Neuronal stem cell (in vitro differentiated cells): ENCODE measurements around the gene KLHL24.

Source experiments
- DNase-seq: peaks from one replicate; pipeline ENCODE4 v3.0.0-alpha.2; 2013; ENCODE audit warnings: low spot score
- H2AFZ ChIP-seq: one replicate; pipeline ENCODE4 v1.6.1; 2013; ENCODE audit warnings: mild to moderate bottlenecking, low read length, inconsistent platforms
- H2AK5ac ChIP-seq: 2 replicates; pipeline ENCODE4 v1.6.1; 2013; ENCODE audit warnings: low read depth, mild to moderate bottlenecking, inconsistent platforms, low read length, moderate library complexity, mixed read lengths
- H2BK120ac ChIP-seq: 2 replicates; pipeline ENCODE4 v1.6.1; 2013; ENCODE audit warnings: low read depth, mild to moderate bottlenecking, inconsistent platforms, low read length, moderate library complexity, mixed read lengths
- H2BK12ac ChIP-seq: one replicate; pipeline ENCODE4 v1.6.1; 2013; ENCODE audit warnings: low read length, inconsistent platforms
- H2BK15ac ChIP-seq: 2 replicates; pipeline ENCODE4 v1.6.1; 2013; ENCODE audit warnings: mild to moderate bottlenecking, low read length, inconsistent platforms, mixed read lengths
- H2BK5ac ChIP-seq: one replicate; pipeline ENCODE4 v1.6.1; 2013; ENCODE audit warnings: inconsistent platforms, mild to moderate bottlenecking, low read length, moderate library complexity
- H3K14ac ChIP-seq: one replicate; pipeline ENCODE4 v1.6.1; 2013; ENCODE audit warnings: low read length, inconsistent platforms
- H3K18ac ChIP-seq: 2 replicates; pipeline ENCODE4 v1.6.1; 2013; ENCODE audit warnings: low read length, inconsistent platforms
- H3K23ac ChIP-seq: 2 replicates; pipeline ENCODE4 v1.6.1; 2013; ENCODE audit warnings: low read depth, mild to moderate bottlenecking, mixed read lengths, low read length, inconsistent platforms; ENCODE audit not compliant: poor library complexity
- H3K27ac ChIP-seq: replicated peaks from 3 replicates; pipeline ENCODE4 v1.5.1; 2013; ENCODE audit warnings: low read length, inconsistent platforms
- H3K27me3 ChIP-seq, 3 experiments: 2 replicates each; pipeline ENCODE4 v1.6.1; 2013; ENCODE audit warnings: low read length in 3 of 3, mild to moderate bottlenecking in 2 of 3, inconsistent platforms in 1 of 3, low read depth in 1 of 3, mixed read lengths in 1 of 3, moderate library complexity in 1 of 3; ENCODE audit not compliant: control insufficient read depth in 3 of 3, insufficient read depth in 3 of 3
- H3K36me3 ChIP-seq, 2 donors: replicated peaks in 1 of 2; 2 replicates each; pipeline ENCODE4 v1.6.1; 2013; ENCODE audit warnings: low read length in 2 of 2; ENCODE audit not compliant: control insufficient read depth in 2 of 2, insufficient read depth in 2 of 2
- H3K4ac ChIP-seq: 2 replicates; pipeline ENCODE4 v1.6.1; 2013; ENCODE audit warnings: inconsistent platforms, mild to moderate bottlenecking, low read length, moderate library complexity
- H3K4me1 ChIP-seq, 2 donors: 1 replicate in 1 of 2; 2 replicates in 1 of 2; pipeline ENCODE4 v1.6.1; 2013; ENCODE audit warnings: low read length in 2 of 2, low read depth in 1 of 2; ENCODE audit not compliant: control insufficient read depth in 2 of 2, insufficient read depth in 1 of 2
- H3K4me2 ChIP-seq: one replicate; pipeline ENCODE4 v1.6.1; 2013; ENCODE audit warnings: mild to moderate bottlenecking, low read length, inconsistent platforms; ENCODE audit not compliant: insufficient read depth, poor library complexity, severe bottlenecking
- H3K4me3 ChIP-seq, 2 donors: 2 replicates each; pipeline ENCODE4 v1.5.1; 2013; ENCODE audit warnings: low read length in 2 of 2, mild to moderate bottlenecking in 2 of 2, inconsistent platforms in 1 of 2, moderate library complexity in 1 of 2
- H3K79me1 ChIP-seq: one replicate; pipeline ENCODE4 v1.6.1; 2013; ENCODE audit warnings: low read depth, mild to moderate bottlenecking, inconsistent platforms, low read length, moderate library complexity
- H3K9ac ChIP-seq: one replicate; pipeline ENCODE4 v1.6.1; 2013; ENCODE audit warnings: mild to moderate bottlenecking, low read depth, low read length, inconsistent platforms; ENCODE audit not compliant: poor library complexity
- H3K9me3 ChIP-seq, 2 donors: replicated peaks in 1 of 2; 2 replicates each; pipeline versions ENCODE3 to v1.6.1; 2013; ENCODE audit warnings: low read length in 2 of 2, mild to moderate bottlenecking in 2 of 2, inconsistent platforms in 1 of 2, low read depth in 1 of 2, mixed read lengths in 1 of 2, moderate library complexity in 1 of 2; ENCODE audit not compliant: control insufficient read depth in 2 of 2, insufficient read depth in 1 of 2
- H4K8ac ChIP-seq: one replicate; pipeline ENCODE4 v1.6.1; 2013; ENCODE audit warnings: low read depth, mild to moderate bottlenecking, inconsistent platforms, low read length, moderate library complexity
- H4K91ac ChIP-seq: one replicate; pipeline ENCODE4 v1.6.1; 2013; ENCODE audit warnings: low read length, low read depth, mild to moderate bottlenecking, inconsistent platforms; ENCODE audit not compliant: poor library complexity
- WGBS, 2 donors: extraction: QIAGEN DNeasy Blood & Tissue Kit; methylation state at CpG; one replicate each; pipeline ENCODE4 v1.1.7; 2013; ENCODE audit warnings: missing lambda C conversion rate in 2 of 2, mixed read lengths in 1 of 2; ENCODE audit not compliant: insufficient read length in 2 of 2, insufficient replicate concordance in 1 of 2; ENCODE audit errors: extremely low coverage in 2 of 2; 5-methylcytosine and 5-hydroxymethylcytosine counted together

KLHL24 gene

GRCh38 chr3:183718012-183718411 is 82.6 kb downstream of the KLHL24 start:
- Histone ChIP-seq H3K27ac (no peak overlapping the region), H3K4me2 (no peak overlapping the region), H3K4ac (no peak overlapping the region), H4K91ac (no peak overlapping the region), H2BK12ac (no peak overlapping the region), H3K9ac (no peak overlapping the region), H2BK120ac (no peak overlapping the region), H3K14ac (no peak overlapping the region), H2BK15ac (no peak overlapping the region), H3K36me3 (peaks cover 9 to 88% of the 10 kb centered on the region in 2 donors), H3K4me3 (no peak overlapping the region), H2AK5ac (no peak overlapping the region), H2BK5ac (no peak overlapping the region), H3K27me3 (no peaks in the 10 kb centered on the region), H3K9me3 (no peaks in the 10 kb centered on the region), H3K23ac (no peak overlapping the region), H3K79me1 (peaks cover 2% of the 10 kb centered on the region), H4K8ac (no peak overlapping the region), H3K18ac (no peak overlapping the region), H2AFZ (no peak overlapping the region), H3K4me1 (no peaks in the 10 kb centered on the region)
- no CpG with 5 or more reads among the region's 3 CpGs for WGBS, 2 donors
- no peak for DNase-seq

- H3K4me1 ChIP-seq = no peaks in the 10 kb centered on the region
- H3K27ac ChIP-seq = no peak overlapping the region
- H2BK120ac ChIP-seq = no peak overlapping the region
- H3K18ac ChIP-seq = no peak overlapping the region
- no peak overlapping the region for H3K4me3 ChIP-seq
- no peak overlapping the region for H3K4me2 ChIP-seq
- no CpG with 5 or more reads among the region's 6 CpGs for WGBS, 2 donors
- no peak overlapping the region for H2AK5ac ChIP-seq
- no peak overlapping the region for H4K8ac ChIP-seq
- no peaks in the 10 kb centered on the region for H3K9me3 ChIP-seq
- no peak overlapping the region for H2BK15ac ChIP-seq
- no peak overlapping the region for H4K91ac ChIP-seq
- H3K14ac ChIP-seq = no peak overlapping the region
- H2AFZ ChIP-seq = no peak overlapping the region
- no peak for DNase-seq
- no peak overlapping the region for H2BK12ac ChIP-seq
- H3K79me1 ChIP-seq = no peaks in the 10 kb centered on the region
- no peaks in the 10 kb centered on the region for H3K27me3 ChIP-seq
- no peak overlapping the region for H3K9ac ChIP-seq
- no peak overlapping the region for H3K23ac ChIP-seq
- no peak overlapping the region for H2BK5ac ChIP-seq
- H3K36me3 ChIP-seq = peaks cover 24 to 97% of the 10 kb centered on the region in 2 donors
- H3K4ac ChIP-seq = no peak overlapping the region
These were observed 90.0 kb downstream of the KLHL24 start for GRCh38 chr3:183725387-183725786.

- H3K14ac ChIP-seq = no peak overlapping the region
- no peak overlapping the region for H3K4ac ChIP-seq
- H3K36me3 ChIP-seq = peaks cover 25 to 94% of the 10 kb centered on the region in 2 donors
- WGBS, 2 donors = no CpG with 5 or more reads among the region's 1 CpG
- H2AK5ac ChIP-seq = no peak overlapping the region
- no peak overlapping the region for H2BK5ac ChIP-seq
- H3K4me1 ChIP-seq = no peaks in the 10 kb centered on the region
- no peak overlapping the region for H3K4me2 ChIP-seq
- H3K9ac ChIP-seq = no peak overlapping the region
- no peaks in the 10 kb centered on the region for H3K9me3 ChIP-seq
- no peak overlapping the region for H4K91ac ChIP-seq
- H3K4me3 ChIP-seq = no peak overlapping the region
- no peak overlapping the region for H3K27ac ChIP-seq
- H3K23ac ChIP-seq = no peak overlapping the region
- no peak for DNase-seq
- no peak overlapping the region for H4K8ac ChIP-seq
- no peak overlapping the region for H2BK120ac ChIP-seq
- no peak overlapping the region for H2BK12ac ChIP-seq
- no peak overlapping the region for H2BK15ac ChIP-seq
- no peaks in the 10 kb centered on the region for H3K27me3 ChIP-seq
- H3K18ac ChIP-seq = no peak overlapping the region
- H3K79me1 ChIP-seq = no peaks in the 10 kb centered on the region
- no peak overlapping the region for H2AFZ ChIP-seq
These were observed 92.8 kb downstream of the KLHL24 start for GRCh38 chr3:183728204-183728603.

GRCh38 chr3:183730361-183730760 is 94.9 kb downstream of the KLHL24 start:
- H3K4ac ChIP-seq = no peak overlapping the region
- H4K8ac ChIP-seq = no peak overlapping the region
- H2BK15ac ChIP-seq = no peak overlapping the region
- H2BK120ac ChIP-seq = no peak overlapping the region
- no peak overlapping the region for H2BK5ac ChIP-seq
- H2AK5ac ChIP-seq = no peak overlapping the region
- no peaks in the 10 kb centered on the region for H3K27me3 ChIP-seq
- peaks cover 3% of the 10 kb centered on the region for H3K79me1 ChIP-seq
- H3K36me3 ChIP-seq = peaks cover 32 to 94% of the 10 kb centered on the region in 2 donors
- H3K23ac ChIP-seq = no peak overlapping the region
- no peak overlapping the region for H3K4me3 ChIP-seq
- no peak overlapping the region for H4K91ac ChIP-seq
- H3K27ac ChIP-seq = no peak overlapping the region
- no peak overlapping the region for H2AFZ ChIP-seq
- no peak overlapping the region for H3K18ac ChIP-seq
- WGBS, 2 donors = no CpG with 5 or more reads among the region's 2 CpGs
- H3K9ac ChIP-seq = no peak overlapping the region
- no peaks in the 10 kb centered on the region for H3K9me3 ChIP-seq
- no peak for DNase-seq
- H2BK12ac ChIP-seq = no peak overlapping the region
- H3K4me2 ChIP-seq = no peak overlapping the region
- H3K4me1 ChIP-seq = no peaks in the 10 kb centered on the region
- H3K14ac ChIP-seq = no peak overlapping the region
